Lower leg skin (tissue), 4 donors: ENCODE data around the gene TLR4. TPM values are rescaled to one million over a fixed set of nuclear protein-coding genes. Genes with fewer than 3 reads are reported as not detected.
A peak's percentile ranks its signal among the peaks of the same experiment; 100 is the strongest.

Source experiments
- DNase-seq, 2 donors: peaks; one replicate each; pipeline ENCODE4 v3.0.0-alpha.2; 2019; ENCODE audit warnings: low spot score in 2 of 2
- H3K4me3 ChIP-seq: fragments of 200-600 bp; sonication (generic); 2 replicates; pipeline ENCODE4 v1.5.1; 2017; ENCODE audit warnings: mild to moderate bottlenecking, low read depth; ENCODE audit not compliant: poor library complexity, severe bottlenecking
- POLR2A ChIP-seq, 2 donors: fragments of 450-650 bp; IDR thresholded peaks; one replicate each; pipeline ENCODE4 v1.6.1; 2016 to 2017; ENCODE audit warnings: antibody characterized with exemption in 2 of 2, mild to moderate bottlenecking in 1 of 2, moderate library complexity in 1 of 2
- WGBS, 2 donors: methylation state at CpG; one replicate each; pipeline ENCODE4 v1.1.5; 2018; 5-methylcytosine and 5-hydroxymethylcytosine counted together
- intact Hi-C: fragments of 100-400 bp; cut with DNase I; formaldehyde crosslinking; loops from one replicate; pipeline ENCODE4 v1.15.0; 2023; ENCODE audit warnings: low total_unique reads
- total RNA-seq, 4 donors: library from RNA; depleted of rRNA; stranded (reverse); fragments of >200 nt; gene quantifications; one replicate each; pipeline ENCODE4 v1.1.0, GENCODE V29; 2016
- TF ChIP-seq, protein P1 (sequence below), 3 donors: fragments of 450-650 bp; IDR thresholded peaks; one replicate each; pipeline ENCODE4 v1.5.1; 2016; ENCODE audit warnings: antibody characterized with exemption in 3 of 3, mild to moderate bottlenecking in 3 of 3, moderate library complexity in 2 of 3

The TLR4 gene
- total RNA-seq, 4 donors from 2014 or later: 3.9 to 11.3 (median 5.3) TPM

DNA sequence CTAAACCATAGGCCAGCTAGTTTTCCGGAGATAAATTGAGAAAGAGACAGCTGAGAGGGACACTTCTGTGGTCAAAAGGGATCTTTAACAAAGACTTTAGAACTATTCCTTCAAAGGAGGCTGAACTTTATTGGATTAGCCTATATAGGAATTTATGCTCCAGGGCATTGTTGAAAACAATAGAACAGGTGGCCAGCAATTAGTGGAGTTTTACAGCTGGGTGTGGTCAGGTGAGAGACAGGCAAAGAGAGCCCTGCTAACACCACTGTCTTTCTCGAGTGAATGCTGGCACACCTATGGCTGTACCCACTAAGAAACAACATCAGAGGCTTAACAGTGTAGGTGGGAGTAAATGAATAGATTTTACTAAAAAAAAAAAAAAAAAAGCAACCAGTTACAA is 16.7 kb upstream of the TLR4 start:
- WGBS, 2 donors: 52% methylated on average over 2 of the region's 2 CpGs
- DNase-seq: no peak
- TF ChIP-seq, protein P1, sequence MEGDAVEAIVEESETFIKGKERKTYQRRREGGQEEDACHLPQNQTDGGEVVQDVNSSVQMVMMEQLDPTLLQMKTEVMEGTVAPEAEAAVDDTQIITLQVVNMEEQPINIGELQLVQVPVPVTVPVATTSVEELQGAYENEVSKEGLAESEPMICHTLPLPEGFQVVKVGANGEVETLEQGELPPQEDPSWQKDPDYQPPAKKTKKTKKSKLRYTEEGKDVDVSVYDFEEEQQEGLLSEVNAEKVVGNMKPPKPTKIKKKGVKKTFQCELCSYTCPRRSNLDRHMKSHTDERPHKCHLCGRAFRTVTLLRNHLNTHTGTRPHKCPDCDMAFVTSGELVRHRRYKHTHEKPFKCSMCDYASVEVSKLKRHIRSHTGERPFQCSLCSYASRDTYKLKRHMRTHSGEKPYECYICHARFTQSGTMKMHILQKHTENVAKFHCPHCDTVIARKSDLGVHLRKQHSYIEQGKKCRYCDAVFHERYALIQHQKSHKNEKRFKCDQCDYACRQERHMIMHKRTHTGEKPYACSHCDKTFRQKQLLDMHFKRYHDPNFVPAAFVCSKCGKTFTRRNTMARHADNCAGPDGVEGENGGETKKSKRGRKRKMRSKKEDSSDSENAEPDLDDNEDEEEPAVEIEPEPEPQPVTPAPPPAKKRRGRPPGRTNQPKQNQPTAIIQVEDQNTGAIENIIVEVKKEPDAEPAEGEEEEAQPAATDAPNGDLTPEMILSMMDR (IDR thresholded peaks at IDR 0.05): no peak
- no peak for TF ChIP-seq POLR2A (IDR thresholded peaks at IDR 0.05)
- intact Hi-C loops: no loop called here
- H3K4me3 ChIP-seq: no peak overlapping the region

DNA sequence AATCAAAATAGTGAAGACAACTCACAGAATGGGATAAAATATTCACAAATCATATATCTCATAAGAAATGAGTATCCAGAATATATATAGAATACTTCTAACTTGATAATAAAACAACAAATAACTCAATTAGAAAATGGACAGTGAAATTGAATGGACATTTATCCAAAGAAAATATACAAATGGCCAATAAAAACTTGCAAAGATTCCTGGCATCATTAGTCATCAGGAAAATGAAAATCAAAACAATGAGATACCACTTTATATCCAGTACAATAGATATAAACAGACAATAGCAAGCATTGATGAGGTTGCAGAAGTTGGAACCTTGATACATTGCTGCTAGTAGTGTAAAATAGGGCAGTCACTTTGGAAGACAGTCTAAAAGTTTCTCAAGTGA is 12.8 kb upstream of the TLR4 start:
- DNase-seq: no peak
- intact Hi-C loops: no loop called here
- TF ChIP-seq, protein P1 (IDR thresholded peaks at IDR 0.05): no peak
- TF ChIP-seq POLR2A (IDR thresholded peaks at IDR 0.05): no peak
- H3K4me3 ChIP-seq: no peak overlapping the region

GRCh38 chr9:117696154-117696553 is 8.0 kb upstream of the TLR4 start:
- WGBS, 2 donors: 89 to 94% methylated on average over 2 of the region's 2 CpGs
- no peak for DNase-seq
- H3K4me3 ChIP-seq: no peak overlapping the region
- TF ChIP-seq, protein P1 (IDR thresholded peaks at IDR 0.05): no peak
- TF ChIP-seq POLR2A (IDR thresholded peaks at IDR 0.05): no peak
- intact Hi-C loops: no loop called here

GRCh38 chr9:117697046-117697445 is 7.2 kb upstream of the TLR4 start:
- H3K4me3 ChIP-seq: no peak overlapping the region
- TF ChIP-seq POLR2A (IDR thresholded peaks at IDR 0.05): no peak
- TF ChIP-seq, protein P1 (IDR thresholded peaks at IDR 0.05): no peak
- intact Hi-C loops: no loop called here
- 62 to 78% methylated on average over 1 of the region's 1 CpG for WGBS, 2 donors
- DNase-seq: no peak

GRCh38 chr9:117703537-117703936 is 666 bp upstream of the TLR4 start:
- intact Hi-C loops: no loop called here
- TF ChIP-seq, protein P1 (IDR thresholded peaks at IDR 0.05): no peak
- TF ChIP-seq POLR2A (IDR thresholded peaks at IDR 0.05): no peak
- DNase-seq: peak in 1 of 2 donors; percentile 34
- WGBS, 2 donors: 86 to 91% methylated on average over 3 of the region's 3 CpGs
- no peak overlapping the region for H3K4me3 ChIP-seq

- 58 to 68% methylated on average over 1 of the region's 1 CpG for WGBS, 2 donors
- peak overlapping the region; percentile 41 for H3K4me3 ChIP-seq
- intact Hi-C loops: no loop called here
- no peak for DNase-seq
- TF ChIP-seq, protein P1 (IDR thresholded peaks at IDR 0.05): no peak
- no peak for TF ChIP-seq POLR2A (IDR thresholded peaks at IDR 0.05)
Measured at GRCh38 chr9:117704597-117704996, 394 bp downstream of the TLR4 start.
